Measurements from ENCODE around the gene SRRT.

Gene SRRT

GRCh38 chr7:100879685-100880261 is 4.9 kb downstream of the SRRT start:
- DNase-seq (ENCODE audit: low spot score), result peak; percentile 86

GRCh38 chr7:100880645-100881044 is 5.7 kb downstream of the SRRT start:
- no peak for DNase-seq (ENCODE audit: low spot score)

GRCh38 chr7:100881136-100881535 is 6.2 kb downstream of the SRRT start:
- DNase-seq (ENCODE audit: low spot score), result no peak

- no peak for DNase-seq (ENCODE audit: low spot score)
Observed at GRCh38 chr7:100882201-100882600, 7.3 kb downstream of the SRRT start.

- peak; percentile 15 for DNase-seq (ENCODE audit: low spot score)
Observed at GRCh38 chr7:100882785-100883526, 8.1 kb downstream of the SRRT start.

- no peak for DNase-seq (ENCODE audit: low spot score)
Observed at GRCh38 chr7:100884736-100885439, 10.0 kb downstream of the SRRT start.

GRCh38 chr7:100885440-100886141 is 10.7 kb downstream of the SRRT start:
- peak; percentile 6 for DNase-seq (ENCODE audit: low spot score)

GRCh38 chr7:100886142-100886935 is 11.4 kb downstream of the SRRT start:
- peak; percentile 9 for DNase-seq (ENCODE audit: low spot score)

- DNase-seq (ENCODE audit: low spot score), result peak; percentile 18
Observed at GRCh38 chr7:100886936-100887515, 12.1 kb downstream of the SRRT start.

- DNase-seq (ENCODE audit: low spot score), result peak; percentile 26
Observed at GRCh38 chr7:100887516-100888290, 12.8 kb downstream of the SRRT start.

- DNase-seq (ENCODE audit: low spot score), result peak; percentile 4
Observed at GRCh38 chr7:100888291-100888987, 13.5 kb downstream of the SRRT start.

GRCh38 chr7:100888988-100889750 is 14.3 kb downstream of the SRRT start, which contains the start of gene UFSP1:
UFSP1 (minus strand) TSS chr7:100889715; CDS start chr7:100889271, 444 bp downstream.
- DNase-seq (ENCODE audit: low spot score), result no peak

GRCh38 chr7:100890653-100891567 is 16.0 kb downstream of the SRRT start:
- peak; percentile 18 for DNase-seq (ENCODE audit: low spot score)

- DNase-seq (ENCODE audit: low spot score), result no peak
Observed at GRCh38 chr7:100891568-100892247, 16.8 kb downstream of the SRRT start.

- peak; percentile 15 for DNase-seq (ENCODE audit: low spot score)
Observed at GRCh38 chr7:100892364-100893317, 17.7 kb downstream of the SRRT start.

GRCh38 chr7:100893318-100893895 is 18.5 kb downstream of the SRRT start:
- peak; percentile 14 for DNase-seq (ENCODE audit: low spot score)
